CD4-positive, alpha-beta T cell treated with Interleukin-21 for 1 hour (primary cell): Measurements from ENCODE around the gene CD52.
"Not testable (repeated sequence)": the region's sequence is repeated elsewhere in the genome, so short reads cannot be mapped to it uniquely, and the experiment has no call there.

Experiments
- DNase-seq: peaks from one replicate; pipeline ENCODE4 v3.0.0-alpha.2; 2020

The CD52 gene

DNA sequence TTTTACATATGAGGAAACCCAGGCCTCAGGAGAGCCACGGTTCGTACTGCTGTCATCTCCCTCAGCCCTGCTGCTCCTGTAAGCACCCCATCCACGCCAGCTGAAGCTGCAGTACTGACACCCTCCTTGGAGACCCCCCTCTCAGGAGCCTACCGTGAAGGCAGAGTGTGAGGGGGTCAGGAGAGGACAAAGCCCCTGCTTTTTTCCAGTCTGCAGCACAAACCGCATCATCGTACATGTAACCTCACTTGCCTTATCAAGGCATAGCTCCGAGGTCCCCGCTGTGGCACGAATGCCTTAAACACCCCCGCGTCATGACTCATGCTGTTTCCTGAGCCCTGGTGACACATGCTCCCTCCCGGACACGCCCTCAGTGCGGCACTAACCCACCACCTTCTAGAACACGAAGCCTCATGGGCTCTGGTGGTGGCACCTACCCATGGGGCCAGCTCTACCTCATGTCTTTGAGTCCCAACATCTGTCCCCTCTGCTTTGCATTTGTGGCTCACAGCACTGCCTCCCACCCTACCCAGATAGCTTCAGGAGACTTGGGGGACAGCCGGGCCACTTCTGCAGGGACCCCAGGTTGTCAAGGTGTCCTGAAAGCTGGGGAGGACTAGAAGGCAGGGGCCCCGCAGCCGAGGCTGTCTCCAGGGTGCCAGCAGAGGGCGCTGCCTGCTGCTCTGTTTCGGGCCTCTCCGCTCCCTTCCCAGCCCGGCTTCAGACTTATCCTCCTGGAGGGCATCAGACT lies 33.0 kb upstream of the CD52 start:
- peak; percentile 92 for DNase-seq

DNA sequence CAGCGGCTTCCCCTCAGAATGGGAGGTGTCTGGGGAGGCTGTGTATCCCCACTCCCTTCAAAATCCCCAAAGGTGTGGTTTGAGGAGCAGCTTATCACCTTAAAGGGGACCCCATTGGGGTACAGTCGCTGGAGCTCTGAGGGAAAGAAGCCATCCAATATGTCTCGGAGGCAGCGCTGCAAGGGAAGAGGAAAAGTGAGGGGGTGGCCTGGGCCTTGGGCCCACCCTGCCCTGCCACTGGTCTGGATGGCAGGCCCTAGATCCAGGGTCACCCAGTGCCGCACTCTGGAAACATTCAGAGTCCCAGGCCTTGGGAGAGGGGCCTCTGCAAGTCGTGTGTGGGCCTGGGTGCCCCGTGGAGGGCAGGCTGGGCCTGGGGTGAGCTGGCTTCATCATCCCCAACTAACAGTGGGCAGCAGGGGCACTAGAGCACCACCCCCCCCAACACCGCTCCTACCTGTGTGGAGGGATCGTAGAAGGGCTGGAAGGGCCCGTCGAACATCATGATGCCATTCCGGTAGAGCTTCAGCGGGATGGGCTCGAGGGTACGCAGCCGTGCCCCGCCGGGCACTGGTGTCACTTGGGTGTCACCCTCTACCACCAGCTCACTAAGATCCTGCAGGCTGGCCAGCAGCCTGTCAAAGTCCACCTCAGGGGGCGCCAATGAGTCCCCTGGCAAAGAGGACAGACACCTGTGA lies 32.2 kb upstream of the CD52 start:
- DNase-seq, result peak; percentile 45

DNA sequence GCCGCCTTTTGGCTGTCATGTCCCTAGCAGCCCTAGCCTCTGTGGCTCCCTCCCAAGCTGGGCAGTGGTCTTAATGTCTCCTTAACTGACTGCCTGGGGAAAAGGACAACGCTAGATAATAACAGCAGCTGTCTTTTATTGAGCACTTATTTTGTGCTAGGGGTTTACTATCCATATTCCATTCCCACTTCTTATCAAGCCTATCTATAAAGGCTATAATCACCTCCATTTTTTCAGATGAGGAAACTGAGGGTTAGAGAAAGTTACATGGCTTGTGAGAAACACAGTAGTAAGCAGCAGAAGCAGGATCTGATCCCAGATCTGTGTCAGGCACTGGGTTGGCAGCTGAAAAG lies 31.7 kb upstream of the CD52 start:
- DNase-seq, result no peak

DNA sequence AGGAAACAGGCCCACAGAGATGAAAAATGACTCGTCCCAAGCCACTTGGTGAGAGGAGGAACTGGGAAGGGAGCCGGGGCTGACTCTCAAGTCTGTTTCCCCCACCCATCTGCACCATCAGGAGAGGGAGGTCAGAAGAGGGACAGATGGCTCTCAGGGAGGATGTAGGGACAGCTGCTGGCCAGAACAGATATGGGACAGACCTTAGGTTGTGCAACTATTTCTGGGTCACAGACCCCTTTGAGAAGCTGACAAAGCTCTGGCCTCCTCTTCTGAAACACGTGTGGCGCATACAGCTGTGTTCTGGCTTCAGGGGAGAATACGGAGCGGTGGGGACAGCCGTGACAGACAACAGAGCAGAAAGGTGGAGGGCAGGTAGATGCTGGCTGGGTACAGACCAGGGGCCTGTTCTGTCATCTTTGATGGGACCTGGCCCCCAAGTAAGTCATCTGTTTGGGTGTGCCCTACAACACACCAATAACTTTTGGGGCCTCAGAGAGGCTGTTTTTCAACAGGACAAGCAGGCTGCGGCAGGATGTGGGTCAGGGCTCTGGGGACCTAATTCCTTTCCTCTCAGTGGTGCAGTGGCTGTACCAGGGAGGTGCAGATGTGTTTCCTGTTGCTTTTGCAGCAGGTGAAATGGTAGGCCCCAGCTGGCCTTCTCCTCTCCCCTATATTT lies 30.6 kb upstream of the CD52 start:
- DNase-seq, result peak; percentile 80

DNA sequence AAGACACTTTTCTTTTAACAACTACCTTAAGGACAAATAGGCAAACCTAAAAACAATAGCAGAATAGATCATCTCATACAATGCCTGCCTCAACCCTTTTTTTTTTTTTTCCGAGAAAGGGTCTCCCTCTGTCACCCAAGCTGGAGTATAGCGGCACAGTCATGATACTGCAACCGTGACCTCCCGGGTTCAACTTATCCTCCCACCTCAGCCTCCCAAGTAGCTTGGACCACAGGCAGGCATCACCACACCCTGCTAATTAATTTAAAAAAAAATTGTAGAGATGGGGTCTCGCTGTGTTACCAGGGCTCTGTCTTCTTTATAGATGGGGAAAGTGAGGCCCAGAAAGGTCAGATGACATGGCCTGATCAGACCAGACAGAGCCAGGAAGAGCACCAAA lies 29.9 kb upstream of the CD52 start:
- DNase-seq, result no peak

DNA sequence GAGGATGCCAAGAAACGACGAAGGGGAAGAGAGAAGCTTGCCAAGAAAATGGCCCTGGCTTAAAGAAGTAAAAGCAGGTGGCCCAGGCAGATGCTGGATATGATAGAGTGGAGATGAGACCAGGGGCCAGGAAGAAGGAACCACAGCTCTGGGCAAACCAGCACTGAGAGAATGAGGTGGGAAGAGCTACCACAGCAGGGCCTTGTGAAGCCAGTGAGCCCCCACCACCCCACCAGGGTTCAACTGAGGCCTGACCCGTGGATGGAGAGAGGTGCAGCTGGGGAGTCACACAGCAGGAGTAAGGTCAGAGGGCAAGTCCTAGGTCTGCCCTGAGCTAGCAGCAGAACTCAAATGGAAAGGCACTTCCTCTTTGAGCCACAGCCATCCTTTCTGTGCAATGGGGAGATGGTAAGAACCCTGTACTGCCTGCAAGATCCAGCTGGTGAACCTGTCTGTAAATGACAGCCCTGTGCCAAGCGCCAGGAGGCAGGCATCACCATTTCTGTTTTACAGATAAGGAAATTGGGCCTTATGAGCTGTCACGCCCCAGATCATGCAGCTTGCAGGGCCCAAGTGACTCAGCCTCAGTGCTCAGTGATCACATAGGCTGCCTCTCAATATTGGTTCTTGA lies 29.3 kb upstream of the CD52 start:
- peak; percentile 51 for DNase-seq

DNA sequence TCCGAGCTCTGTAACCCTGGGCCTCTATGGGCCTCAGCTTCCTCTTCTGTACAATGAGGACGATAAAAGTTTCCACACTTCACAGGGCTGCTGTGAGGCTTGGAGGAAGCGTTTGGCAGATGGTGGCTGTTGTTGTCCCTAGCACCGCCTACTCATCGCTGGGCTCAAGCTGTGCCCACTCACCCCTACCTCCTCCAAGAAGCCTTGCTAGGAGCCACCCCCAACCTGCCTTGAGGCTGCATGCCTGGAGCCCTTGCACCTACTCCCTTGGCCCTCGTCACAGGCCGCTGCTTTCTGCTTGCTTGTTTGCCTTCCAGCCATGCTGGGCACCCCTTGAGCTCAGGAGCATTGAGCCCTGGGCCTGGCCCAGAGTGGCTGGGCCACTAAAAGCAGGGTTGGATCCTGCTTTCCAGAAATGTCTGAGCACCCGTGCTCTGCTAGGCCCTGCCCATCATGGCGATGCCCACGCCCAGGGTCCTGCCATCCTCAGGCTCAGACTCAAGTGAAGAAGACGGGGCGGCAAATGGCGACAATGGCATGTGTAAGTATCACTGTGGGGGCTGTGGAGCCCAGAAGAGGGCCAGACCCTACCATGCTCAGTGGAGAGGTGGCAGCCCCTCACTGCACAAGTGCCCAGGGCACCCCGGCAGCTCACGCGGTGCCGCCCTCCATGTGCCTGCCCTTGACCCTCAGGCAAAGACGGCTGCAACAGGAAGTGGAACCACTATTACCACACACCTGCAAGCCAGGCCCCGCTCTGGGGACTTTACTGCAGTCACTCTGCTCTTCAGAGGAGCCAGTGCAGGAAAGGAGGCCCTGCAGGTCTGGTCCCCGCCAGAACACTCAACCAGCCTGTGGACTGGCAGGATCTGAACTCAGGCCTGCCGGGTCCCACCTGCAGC lies 28.3 kb upstream of the CD52 start:
- peak; percentile 48 for DNase-seq

DNA sequence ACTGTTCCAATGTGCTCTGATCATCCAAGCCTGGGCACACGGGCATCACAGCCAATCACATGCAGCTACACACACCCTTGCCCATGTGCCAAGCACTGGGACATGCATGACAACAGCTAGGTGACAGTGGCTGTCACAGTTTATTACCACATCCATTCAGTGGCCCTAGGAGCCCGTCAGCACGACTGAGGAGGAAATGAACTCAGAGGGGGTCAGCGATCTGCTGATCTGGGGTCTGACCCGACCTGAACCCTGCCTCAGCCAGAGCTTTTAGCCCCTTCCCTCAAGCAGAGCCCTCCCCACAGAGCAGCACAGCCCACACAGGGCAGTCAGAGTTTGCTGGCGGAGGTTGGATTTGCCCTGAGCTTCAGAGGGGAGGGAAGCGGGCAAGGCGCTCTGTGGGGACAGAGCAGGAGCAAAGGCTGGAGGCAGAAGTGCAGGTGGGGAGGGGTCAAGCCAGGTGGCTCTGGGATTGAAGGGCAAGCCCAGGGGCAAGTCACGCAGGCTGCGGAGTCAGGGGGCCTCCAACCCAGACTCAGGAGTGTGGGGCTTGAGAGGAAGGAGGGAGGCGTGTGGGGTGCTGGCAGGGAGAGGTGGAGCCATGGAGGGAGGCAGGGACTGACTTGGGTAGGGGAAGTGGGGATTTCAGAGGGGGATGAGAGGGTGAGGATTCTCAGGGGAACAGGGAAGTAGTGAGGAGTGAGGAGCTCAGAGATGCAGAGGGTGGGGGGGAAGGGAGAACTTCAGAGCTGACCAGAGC lies 27.5 kb upstream of the CD52 start:
- peak; percentile 40 for DNase-seq

DNA sequence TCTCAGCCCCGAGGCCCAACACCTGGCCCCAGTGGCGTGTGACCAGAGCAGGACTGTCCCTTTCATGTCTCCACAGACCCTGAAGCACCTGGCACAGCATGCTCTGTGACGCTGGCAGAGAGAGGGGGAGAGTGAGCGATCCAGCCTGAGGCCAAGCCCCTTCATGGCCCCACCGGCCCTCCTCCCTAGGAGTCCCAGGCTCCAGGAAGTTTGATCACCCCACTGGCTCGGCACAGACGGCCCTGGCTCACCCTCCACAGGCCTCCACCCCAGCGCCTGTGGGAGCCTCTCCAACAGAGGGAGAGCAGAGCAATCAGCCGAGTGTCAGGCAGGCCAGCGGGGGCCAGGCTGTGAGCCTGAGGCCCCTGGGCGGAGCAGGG lies 26.9 kb upstream of the CD52 start:
- DNase-seq, result no peak

DNA sequence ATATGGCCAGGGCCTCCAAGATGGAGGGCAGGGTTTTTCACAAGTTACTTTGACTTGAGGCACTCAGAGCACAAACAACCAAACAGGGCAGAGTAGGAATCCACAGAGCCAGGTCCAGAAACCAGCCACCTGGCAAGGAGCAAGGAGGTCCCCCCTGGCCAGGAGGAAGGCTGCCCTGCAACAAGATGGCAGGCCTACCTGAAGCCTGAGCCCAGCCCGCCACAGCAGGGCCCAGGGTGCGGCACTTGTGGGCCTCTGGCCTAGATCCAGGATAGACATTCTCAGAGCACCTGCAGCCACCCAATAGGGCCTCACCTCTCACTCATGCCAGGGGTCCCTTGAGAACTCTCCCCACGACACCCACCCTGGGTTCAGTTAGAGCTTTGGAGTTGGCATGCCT lies 26.3 kb upstream of the CD52 start:
- no peak for DNase-seq

DNA sequence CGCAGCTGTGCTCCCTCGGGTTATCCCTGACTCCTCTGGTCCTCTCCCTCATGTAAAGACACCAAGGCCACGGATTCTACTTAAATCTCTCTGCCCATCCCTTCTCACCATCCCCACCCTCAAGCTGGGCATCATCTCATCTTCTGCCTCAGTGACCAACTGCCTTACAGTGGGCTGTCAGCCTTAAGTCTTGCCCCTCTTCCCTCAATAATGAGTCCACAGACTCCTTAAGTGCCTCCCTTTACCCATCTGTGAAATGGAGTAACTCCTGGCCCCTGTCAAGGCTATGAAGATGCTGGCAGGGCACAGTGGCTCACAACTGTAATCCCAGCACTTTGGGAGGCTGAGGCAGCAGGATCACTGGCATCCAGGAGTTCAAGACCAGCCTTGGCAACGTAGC lies 25.8 kb upstream of the CD52 start:
- no peak for DNase-seq

DNA sequence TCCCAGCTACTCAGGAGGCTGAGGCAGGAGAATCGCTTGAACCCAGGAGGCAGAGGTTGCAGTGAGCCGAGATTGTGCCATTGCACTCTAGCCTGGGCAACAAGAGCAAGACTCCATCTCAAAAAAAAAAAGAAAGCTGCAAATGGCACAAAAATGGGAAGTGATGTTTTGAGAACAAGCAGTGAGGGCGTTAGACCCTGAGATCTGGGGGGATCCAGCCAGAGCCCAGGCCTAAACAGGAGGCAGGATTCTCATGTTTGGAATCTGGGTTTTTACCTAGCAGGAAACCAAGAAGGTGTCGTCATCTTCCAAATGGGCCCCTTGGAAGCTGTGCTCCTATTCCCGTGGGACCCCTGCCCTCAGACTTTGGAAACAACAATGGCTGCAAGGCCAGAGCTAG lies 25.0 kb upstream of the CD52 start:
- DNase-seq, result not testable (repeated sequence)

DNA sequence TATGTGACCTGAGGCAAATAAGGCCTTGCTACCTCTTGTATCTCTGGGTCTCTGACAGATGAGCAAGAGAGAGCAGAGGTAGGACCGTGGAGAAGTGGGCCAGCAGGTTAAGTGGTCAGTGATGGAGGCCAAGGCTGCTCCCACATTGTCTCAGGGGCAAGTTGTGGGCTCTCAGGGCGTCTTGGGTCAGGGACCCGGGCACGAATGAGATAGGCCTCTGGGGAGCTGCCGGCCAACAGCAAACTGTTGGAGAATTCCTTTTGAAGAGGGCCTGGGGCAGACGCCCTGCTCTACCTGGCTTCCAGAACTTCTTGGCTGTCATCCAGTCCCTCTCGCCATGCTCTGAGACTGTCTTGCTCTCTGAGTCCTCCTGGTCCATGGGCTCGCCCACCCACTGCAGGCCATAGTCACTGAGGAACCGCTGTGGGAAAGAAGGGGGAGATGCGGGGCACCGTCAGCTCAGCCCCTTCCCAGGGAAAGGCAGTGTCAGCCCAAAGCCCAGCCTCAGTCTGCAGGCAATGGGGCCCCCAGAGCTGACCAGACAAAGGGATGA lies 23.8 kb upstream of the CD52 start:
- DNase-seq, result no peak

DNA sequence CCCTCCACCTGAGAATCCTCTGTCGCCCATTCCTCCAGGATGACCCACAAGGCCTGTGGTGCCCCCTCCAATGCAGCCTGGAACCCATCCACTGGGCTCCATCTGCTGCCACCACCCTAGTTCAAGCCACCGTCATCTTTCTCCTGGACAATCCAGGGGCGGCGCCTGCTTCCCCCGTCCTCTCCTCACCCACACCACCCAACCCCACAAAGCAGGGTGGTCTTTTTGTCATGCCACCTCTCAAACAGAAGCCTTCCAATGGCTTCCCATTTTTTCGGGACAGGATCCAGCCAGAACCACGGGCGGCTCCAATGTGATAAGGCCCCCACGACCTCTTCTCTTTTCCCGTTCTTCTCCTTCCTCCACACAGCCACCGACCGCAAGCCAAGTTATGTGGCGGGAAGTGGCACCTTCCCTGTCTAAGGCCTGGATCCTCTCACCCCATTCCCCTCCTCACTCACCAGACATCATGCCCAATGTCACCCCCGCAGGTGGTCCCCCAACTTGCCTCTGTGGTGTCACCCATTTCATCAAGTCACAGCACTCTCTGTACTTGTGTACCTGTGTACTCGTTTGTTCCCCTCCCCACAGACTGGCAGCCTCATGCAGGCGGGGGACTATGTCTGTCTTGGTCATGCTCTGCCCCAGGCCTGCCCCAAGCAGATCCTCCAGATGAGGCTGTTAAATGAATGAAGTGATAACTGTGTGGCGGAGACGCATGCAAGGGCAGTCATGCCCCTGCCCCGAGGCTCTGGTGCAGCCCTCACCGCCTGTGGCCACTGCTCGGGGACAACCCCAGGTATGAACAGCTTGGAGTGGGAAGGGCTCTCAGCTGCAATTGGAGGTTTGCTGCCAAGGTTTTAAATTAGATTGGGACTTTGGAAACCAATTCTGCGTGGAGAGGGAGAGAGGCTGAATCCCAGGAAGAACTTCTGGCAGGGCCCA lies 22.3 kb upstream of the CD52 start:
- no peak for DNase-seq

DNA sequence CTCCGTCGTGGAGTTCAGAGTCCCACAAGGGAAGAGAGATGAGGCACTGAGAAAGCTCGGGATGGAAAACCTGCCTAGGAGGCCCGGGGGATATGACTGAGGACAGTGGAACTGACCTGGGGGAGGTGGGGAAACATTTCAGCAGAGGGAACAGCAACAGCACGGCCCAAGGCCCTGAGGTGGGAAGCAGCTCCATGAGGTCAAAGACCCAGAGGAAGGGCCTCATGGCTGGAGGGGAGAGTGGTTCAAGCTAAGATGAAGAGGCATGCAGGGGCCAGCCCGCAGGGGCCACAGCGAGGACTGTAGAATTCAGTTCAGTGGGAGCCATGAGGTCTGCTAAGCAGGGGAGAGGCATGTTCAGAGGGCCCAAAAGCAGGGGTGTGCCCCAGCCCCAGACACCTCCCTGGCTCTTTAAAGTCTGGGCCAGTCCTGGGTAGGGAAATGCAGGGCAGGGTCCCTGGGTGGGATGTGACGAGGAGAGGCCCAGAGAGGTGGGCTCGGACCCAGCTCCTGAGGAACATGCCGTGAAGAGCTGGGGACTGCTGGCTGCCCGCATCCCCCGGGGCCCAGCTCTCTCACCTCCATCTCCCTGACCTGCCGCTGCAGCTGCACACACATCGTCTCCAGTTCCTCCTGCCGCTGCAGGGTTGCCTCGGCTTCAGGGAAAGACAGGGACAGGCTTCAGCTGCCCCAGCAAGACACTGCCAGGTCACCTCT lies 21.3 kb upstream of the CD52 start:
- no peak for DNase-seq

DNA sequence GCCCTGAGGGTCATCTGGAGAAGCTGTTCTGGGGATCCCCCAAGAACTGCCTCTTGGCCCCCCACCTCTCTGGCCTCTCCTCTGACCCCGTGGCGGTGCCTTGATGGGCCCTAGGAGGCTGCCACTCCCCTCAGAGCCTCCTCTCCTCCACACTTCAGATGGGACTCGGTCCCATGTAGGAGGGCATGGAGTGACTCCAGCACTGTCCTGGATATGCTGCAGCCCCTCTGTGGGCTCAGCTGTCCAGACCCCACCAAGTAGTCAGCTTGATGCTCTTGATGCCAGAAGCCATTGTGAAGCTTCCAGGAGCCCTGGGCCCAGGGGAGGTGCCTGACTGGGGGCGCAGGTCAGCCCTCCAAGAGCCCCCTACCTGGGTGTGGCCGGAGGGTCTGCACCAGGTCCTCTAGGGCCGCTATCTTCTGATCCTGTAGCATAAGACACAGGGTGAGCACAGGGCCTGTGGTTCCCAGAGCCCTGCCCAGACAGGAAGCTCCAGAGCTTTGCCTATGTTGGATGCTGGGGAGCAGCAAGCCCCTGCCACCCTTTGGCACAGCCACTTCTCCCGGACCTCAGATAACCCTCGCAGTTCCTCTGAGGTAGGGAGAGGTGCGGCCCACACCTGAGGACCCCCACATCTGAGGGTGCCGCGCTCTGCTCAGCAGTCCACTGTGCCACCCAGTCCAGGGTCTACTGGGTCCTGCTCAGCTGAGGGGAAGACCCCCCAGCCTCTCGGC lies 20.5 kb upstream of the CD52 start:
- DNase-seq, result no peak

DNA sequence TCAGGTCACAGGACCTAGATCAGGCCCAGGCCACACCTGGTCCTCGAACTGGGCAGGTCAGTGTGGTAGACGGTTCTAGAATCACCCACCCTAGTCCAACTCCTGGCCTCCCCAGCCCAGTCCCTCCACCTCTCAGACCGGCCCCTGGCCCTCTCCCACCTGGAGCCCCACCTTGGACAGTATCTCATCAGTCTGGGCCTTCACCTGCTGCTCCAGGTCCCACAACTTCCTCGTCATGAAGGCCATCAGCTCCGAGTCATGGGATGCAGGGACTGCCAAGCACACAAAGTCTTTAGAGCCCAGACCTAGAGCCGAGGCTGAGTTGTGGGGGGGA lies 20.0 kb upstream of the CD52 start:
- DNase-seq, result no peak

DNA sequence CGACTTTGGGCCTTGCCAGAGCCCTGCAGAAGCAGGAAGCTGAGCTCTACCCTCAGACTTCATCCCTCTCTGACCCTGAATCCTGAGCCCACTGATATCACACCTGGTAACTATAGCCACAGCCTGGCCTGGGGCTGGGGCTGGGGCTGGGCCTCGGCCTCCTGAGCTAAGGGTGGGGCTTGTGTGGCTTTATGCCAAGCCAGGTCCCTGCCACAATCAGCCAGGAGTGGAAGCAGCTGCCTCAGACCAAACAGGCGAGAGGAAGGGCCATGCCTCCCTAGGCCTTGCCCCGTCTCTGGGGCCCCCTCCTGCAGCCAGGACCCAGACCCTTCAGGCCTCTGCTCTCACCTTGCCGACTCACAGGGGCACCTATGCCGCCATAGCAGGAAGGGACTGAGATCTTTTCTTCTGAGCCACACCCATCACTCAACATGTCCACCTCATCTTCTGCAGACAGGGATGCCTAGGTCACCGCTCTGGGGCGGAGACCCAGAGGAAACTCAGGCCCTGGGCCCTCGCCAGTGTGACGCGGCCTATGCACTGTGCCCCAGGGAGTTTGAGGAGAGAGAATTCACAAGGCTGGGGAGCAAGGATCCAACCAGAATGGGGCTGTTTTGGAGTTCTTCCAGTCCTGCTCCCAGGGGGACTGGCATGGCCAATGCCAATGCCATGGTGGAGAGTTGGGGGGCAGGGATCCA lies 17.0 kb upstream of the CD52 start:
- DNase-seq, result no peak
